Measurements from ENCODE around the gene CACNA2D3. TPM values are rescaled to one million over a fixed set of nuclear protein-coding genes. Genes with fewer than 3 reads are reported as not detected.

CACNA2D3 gene
- total RNA-seq, 1 donor from 2014 or later = not detected

DNA sequence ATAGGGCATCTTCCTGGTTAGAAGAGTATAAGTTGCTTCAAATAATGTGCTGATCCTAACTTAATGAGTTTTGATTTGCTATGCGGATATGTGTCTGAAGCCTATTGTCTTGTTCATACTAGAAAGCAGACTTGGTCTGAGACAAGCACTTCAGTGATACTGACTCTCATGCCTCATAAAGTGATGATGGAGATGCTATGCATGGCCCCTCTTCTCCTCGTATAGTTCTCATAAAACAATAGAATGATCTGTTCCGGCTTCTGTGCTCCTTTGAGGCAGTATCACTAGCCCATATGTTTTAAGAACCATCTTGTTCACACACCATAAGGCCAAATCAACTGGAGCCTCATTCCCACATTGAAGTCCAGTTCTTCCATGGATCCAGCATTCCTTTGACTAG lies 583.4 kb downstream of the CACNA2D3 start:
- DNase-seq (ENCODE audit: low spot score) = no peak
- no peaks in the 10 kb centered on the region for H3K4me1 Mint-ChIP-seq (ENCODE audit: low read depth)
- peaks cover 2% of the 10 kb centered on the region for H3K27me3 Mint-ChIP-seq (ENCODE audit: insufficient read depth)
- H3K9me3 Mint-ChIP-seq = no peaks in the 10 kb centered on the region
- H3K4me3 Mint-ChIP-seq = no peak overlapping the region
- no peaks in the 10 kb centered on the region for H3K36me3 Mint-ChIP-seq (ENCODE audit: low read depth)
- intact Hi-C loops (cut with micrococcal nuclease) = no loop called here
- H3K27ac Mint-ChIP-seq = no peak overlapping the region

DNA sequence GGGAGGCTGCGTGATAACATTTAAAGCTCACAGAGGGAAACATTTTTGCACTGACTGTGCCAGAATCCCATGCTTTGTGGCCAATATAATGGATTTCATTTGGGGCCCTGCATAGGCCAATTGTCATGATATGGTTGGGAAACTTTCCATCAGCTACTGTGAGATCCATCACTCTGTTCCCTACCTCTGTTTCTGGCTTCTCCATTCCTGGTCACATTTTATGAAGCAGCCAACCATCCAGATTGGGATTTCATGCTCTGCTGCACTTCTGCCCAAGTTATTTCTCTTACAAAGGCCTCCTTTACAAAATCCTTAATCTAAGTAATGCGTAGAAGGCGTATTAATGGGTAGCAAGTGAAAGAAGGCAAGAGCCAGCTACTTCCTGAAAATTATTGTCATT lies 584.4 kb downstream of the CACNA2D3 start:
- H3K27me3 Mint-ChIP-seq (ENCODE audit: insufficient read depth) = peaks cover 2% of the 10 kb centered on the region
- H3K27ac Mint-ChIP-seq = no peak overlapping the region
- no peaks in the 10 kb centered on the region for H3K9me3 Mint-ChIP-seq
- no peaks in the 10 kb centered on the region for H3K4me1 Mint-ChIP-seq (ENCODE audit: low read depth)
- intact Hi-C loops (cut with micrococcal nuclease) = no loop called here
- no peaks in the 10 kb centered on the region for H3K36me3 Mint-ChIP-seq (ENCODE audit: low read depth)
- no peak overlapping the region for H3K4me3 Mint-ChIP-seq
- DNase-seq (ENCODE audit: low spot score) = no peak

DNA sequence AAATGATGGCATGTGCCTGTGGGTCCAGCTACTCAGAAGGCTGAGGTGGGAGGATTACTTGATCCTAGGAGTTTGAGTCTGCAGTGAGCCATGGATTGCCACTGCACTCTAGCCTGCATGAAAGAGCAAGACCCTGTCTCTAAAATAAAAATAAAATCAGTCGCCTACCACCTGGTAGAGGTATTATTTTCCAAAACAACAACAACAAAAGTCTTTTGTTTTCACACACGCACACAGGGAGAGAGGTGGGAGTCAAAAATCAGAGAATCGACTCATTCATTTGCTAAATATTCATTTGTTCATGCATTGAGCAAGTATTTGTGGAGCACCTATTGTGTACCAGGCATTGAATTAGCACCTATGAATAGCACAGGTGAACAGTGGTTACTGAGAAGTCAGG lies 587.4 kb downstream of the CACNA2D3 start:
- H3K4me1 Mint-ChIP-seq (ENCODE audit: low read depth) = no peaks in the 10 kb centered on the region
- no peaks in the 10 kb centered on the region for H3K27me3 Mint-ChIP-seq (ENCODE audit: insufficient read depth)

DNA sequence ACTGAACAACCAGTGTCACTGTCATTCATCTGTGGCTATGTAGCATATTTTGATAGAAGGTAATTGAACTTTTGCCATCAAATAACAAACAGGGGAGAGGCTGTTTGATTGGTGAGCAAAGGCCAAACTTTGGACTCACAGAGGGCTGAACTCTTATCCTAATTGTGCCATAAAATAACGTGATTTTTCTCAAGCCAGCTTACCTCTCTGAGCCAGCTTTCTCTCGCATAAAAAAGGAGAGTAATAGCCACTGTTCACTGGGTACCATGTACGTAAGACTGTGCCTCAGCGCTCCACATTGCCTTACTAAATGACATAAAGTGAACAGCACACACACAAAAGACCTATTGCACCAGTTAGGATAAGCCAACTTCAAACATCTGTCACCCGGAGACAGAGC lies 588.6 kb downstream of the CACNA2D3 start:
- no peak overlapping the region for H3K4me3 Mint-ChIP-seq
- no peaks in the 10 kb centered on the region for H3K4me1 Mint-ChIP-seq (ENCODE audit: low read depth)
- no peak overlapping the region for H3K27ac Mint-ChIP-seq
- intact Hi-C loops (cut with micrococcal nuclease) = no loop called here
- peaks cover 6% of the 10 kb centered on the region for H3K9me3 Mint-ChIP-seq
- H3K36me3 Mint-ChIP-seq (ENCODE audit: low read depth) = no peaks in the 10 kb centered on the region
- H3K27me3 Mint-ChIP-seq (ENCODE audit: insufficient read depth) = no peaks in the 10 kb centered on the region
- no peak for DNase-seq (ENCODE audit: low spot score)

More for the DNA sequence above, 587.4 kb downstream of the CACNA2D3 start:
- no peaks in the 10 kb centered on the region for H3K36me3 Mint-ChIP-seq (ENCODE audit: low read depth)
- H3K27ac Mint-ChIP-seq = no peak overlapping the region
- no peak overlapping the region for H3K4me3 Mint-ChIP-seq
- DNase-seq (ENCODE audit: low spot score) = no peak
- intact Hi-C loops (cut with micrococcal nuclease) = no loop called here
- peaks cover 6% of the 10 kb centered on the region for H3K9me3 Mint-ChIP-seq

DNA sequence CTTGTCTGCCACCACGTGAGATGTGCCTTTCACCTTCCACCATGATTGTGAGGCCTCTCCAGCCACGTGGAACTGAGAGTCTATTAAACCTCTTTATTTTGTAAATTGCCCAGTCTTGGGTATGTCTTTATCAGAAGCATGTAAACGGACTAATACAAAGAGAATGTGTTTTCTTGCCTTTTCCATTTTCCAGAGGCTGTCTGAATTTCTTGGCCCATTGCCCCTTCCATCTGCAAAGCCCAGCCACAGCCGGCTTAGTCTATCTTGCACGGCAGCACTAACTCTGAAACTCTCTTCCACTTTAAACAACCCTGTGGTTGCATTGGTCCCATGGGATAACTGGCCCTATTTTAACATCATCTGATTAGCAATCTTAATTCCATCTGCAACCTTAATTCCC lies 590.2 kb downstream of the CACNA2D3 start:
- no peak overlapping the region for H3K4me3 Mint-ChIP-seq
- intact Hi-C loops (cut with micrococcal nuclease) = no loop called here
- H3K27ac Mint-ChIP-seq = no peak overlapping the region
- no peaks in the 10 kb centered on the region for H3K4me1 Mint-ChIP-seq (ENCODE audit: low read depth)
- DNase-seq (ENCODE audit: low spot score) = no peak
- H3K9me3 Mint-ChIP-seq = peaks cover 6% of the 10 kb centered on the region
- no peaks in the 10 kb centered on the region for H3K36me3 Mint-ChIP-seq (ENCODE audit: low read depth)
- H3K27me3 Mint-ChIP-seq (ENCODE audit: insufficient read depth) = no peaks in the 10 kb centered on the region

DNA sequence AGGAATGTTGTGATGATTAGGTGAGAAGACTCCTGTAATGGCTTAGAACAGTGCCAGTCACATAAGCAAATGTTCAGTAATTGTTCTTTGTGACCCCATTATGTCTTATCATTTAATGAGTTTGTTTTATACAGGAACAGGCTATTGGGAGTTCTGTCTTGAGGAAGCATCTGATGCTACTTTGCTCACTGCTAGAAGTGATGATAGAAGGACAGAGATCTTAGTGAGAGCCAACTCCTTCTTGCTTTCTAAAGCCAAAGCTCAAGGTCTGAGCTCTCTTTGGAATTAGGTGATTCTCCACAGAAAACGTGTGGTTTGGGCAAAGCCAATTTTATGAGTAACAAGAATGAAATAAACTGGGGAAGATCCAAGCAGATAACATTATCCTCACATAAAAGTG lies 590.7 kb downstream of the CACNA2D3 start:
- Mint-ChIP-seq H3K27me3 (ENCODE audit: insufficient read depth) (no peaks in the 10 kb centered on the region), H3K27ac (no peak overlapping the region), H3K4me1 (ENCODE audit: low read depth) (no peaks in the 10 kb centered on the region), H3K9me3 (peaks cover 6% of the 10 kb centered on the region), H3K4me3 (no peak overlapping the region), H3K36me3 (ENCODE audit: low read depth) (no peaks in the 10 kb centered on the region)
- intact Hi-C loops (cut with micrococcal nuclease) = no loop called here
- DNase-seq (ENCODE audit: low spot score) = no peak

DNA sequence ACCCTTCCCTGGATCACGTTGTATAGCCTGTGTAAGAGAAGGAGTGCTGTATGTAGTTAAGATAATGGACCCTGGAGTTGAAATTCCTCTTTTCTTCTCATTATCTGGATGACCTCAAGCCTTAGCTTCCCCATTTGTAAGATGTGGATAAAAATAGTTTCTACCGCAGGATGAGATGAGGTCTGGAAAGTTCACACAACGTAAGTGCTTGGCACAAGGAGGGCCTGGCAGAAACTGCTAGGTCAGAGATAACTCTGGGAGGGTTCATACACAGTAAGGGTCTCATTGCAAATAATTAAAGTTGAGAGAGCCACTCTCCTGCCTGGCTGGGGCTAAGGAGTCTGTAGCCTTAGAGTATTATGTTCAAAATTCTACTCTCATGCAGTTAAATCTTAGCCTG lies 591.1 kb downstream of the CACNA2D3 start:
- no peaks in the 10 kb centered on the region for H3K27me3 Mint-ChIP-seq (ENCODE audit: insufficient read depth)
- DNase-seq (ENCODE audit: low spot score) = no peak
- no peaks in the 10 kb centered on the region for H3K4me1 Mint-ChIP-seq (ENCODE audit: low read depth)
- no peaks in the 10 kb centered on the region for H3K36me3 Mint-ChIP-seq (ENCODE audit: low read depth)
- no peak overlapping the region for H3K27ac Mint-ChIP-seq
- H3K9me3 Mint-ChIP-seq = peaks cover 6% of the 10 kb centered on the region
- intact Hi-C loops (cut with micrococcal nuclease) = no loop called here
- no peak overlapping the region for H3K4me3 Mint-ChIP-seq

DNA sequence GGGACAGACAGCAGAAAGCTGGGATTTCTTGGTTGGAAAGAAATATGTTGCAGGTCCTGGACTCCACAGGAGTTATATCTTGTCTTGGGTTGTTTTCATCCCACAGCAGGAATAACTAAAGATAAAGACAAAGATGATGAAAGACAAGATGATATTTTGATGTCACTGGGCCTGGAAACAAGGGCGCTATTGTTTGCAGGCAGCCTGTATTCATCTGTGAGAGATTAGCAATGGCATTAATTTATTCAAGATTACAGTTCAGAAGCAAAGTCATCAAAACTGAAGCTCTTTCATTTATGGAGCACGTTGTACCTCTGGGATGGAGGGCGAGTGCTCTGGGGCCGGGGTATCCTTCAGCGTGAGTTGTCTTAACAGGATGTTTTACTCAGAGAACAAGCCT lies 591.7 kb downstream of the CACNA2D3 start:
- Mint-ChIP-seq H3K36me3 (ENCODE audit: low read depth) (no peaks in the 10 kb centered on the region), H3K27ac (no peak overlapping the region), H3K9me3 (peaks cover 6% of the 10 kb centered on the region), H3K27me3 (ENCODE audit: insufficient read depth) (no peaks in the 10 kb centered on the region), H3K4me1 (ENCODE audit: low read depth) (no peaks in the 10 kb centered on the region), H3K4me3 (no peak overlapping the region)
- DNase-seq (ENCODE audit: low spot score) = no peak
- intact Hi-C loops (cut with micrococcal nuclease) = no loop called here

DNA sequence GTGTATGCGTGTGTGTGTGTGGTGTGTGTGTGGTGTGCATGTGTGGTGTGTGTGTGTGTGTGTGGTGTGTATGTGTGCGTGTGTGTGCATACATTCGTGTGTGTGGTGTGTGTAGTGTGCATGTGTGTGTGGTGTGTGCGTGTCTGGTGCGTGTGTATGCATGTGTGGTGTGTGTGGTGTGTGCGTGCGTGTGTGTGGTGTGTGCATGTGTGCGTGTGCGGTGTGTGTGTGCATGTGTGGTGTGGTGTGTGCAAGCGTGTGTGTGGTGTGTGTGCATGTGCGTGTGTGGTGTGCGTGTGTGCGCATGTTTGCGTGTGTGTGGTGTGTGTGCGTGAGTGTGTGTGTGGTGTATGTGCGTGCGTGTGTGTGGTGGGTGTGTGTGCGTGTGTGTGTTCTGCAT lies 595.2 kb downstream of the CACNA2D3 start:
- Mint-ChIP-seq H3K9me3 (peaks cover 9% of the 10 kb centered on the region), H3K4me1 (ENCODE audit: low read depth) (no peaks in the 10 kb centered on the region), H3K27me3 (ENCODE audit: insufficient read depth) (no peaks in the 10 kb centered on the region), H3K4me3 (no peak overlapping the region), H3K36me3 (ENCODE audit: low read depth) (no peaks in the 10 kb centered on the region), H3K27ac (no peak overlapping the region)
- no peak for DNase-seq (ENCODE audit: low spot score)
- intact Hi-C loops (cut with micrococcal nuclease) = no loop called here

DNA sequence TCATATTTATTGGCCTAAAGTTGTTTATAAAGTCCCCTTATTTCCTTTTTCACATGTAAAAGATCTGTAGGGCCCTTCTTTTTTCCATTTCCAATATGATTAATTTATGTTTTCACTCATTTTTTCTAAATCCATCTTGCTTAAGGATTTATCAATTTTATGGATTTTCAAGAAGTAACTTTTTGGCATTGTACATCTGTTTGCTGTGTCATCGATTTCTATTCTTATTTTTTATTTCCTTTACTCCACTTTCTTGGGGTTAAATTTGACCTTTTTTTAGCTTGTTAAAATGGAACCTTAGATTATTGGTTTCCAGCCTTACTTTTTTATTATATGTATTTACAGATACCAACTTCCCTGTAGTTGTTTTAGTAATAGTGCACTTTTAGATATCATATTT lies 597.6 kb downstream of the CACNA2D3 start:
- Mint-ChIP-seq H3K27me3 (ENCODE audit: insufficient read depth) (no peaks in the 10 kb centered on the region), H3K4me3 (no peak overlapping the region), H3K9me3 (peaks cover 8% of the 10 kb centered on the region), H3K36me3 (ENCODE audit: low read depth) (no peaks in the 10 kb centered on the region), H3K4me1 (ENCODE audit: low read depth) (no peaks in the 10 kb centered on the region), H3K27ac (no peak overlapping the region)
- intact Hi-C loops (cut with micrococcal nuclease) = no loop called here
- no peak for DNase-seq (ENCODE audit: low spot score)

DNA sequence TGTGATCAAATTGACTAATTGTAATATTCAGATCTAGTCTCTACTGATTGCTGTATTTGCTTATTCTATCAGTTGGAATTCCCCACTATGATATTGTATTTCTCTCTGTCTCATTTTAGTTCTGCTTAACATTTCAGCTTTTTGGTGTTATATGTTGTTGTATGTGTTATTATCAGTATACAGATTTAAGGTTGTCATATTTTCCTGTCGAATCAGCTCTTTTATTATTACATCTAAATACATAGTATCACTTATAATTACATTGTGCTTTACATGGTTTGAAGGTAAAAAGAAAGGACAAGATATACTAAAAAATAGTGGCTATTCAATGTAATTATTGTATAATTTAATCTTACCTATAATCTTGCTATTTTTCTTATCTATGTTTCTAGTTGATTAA lies 598.3 kb downstream of the CACNA2D3 start:
- Mint-ChIP-seq H3K36me3 (ENCODE audit: low read depth) (no peaks in the 10 kb centered on the region), H3K4me1 (ENCODE audit: low read depth) (no peaks in the 10 kb centered on the region), H3K27ac (no peak overlapping the region), H3K4me3 (no peak overlapping the region), H3K27me3 (ENCODE audit: insufficient read depth) (no peaks in the 10 kb centered on the region), H3K9me3 (peaks cover 9% of the 10 kb centered on the region)
- no peak for DNase-seq (ENCODE audit: low spot score)
- intact Hi-C loops (cut with micrococcal nuclease) = no loop called here

DNA sequence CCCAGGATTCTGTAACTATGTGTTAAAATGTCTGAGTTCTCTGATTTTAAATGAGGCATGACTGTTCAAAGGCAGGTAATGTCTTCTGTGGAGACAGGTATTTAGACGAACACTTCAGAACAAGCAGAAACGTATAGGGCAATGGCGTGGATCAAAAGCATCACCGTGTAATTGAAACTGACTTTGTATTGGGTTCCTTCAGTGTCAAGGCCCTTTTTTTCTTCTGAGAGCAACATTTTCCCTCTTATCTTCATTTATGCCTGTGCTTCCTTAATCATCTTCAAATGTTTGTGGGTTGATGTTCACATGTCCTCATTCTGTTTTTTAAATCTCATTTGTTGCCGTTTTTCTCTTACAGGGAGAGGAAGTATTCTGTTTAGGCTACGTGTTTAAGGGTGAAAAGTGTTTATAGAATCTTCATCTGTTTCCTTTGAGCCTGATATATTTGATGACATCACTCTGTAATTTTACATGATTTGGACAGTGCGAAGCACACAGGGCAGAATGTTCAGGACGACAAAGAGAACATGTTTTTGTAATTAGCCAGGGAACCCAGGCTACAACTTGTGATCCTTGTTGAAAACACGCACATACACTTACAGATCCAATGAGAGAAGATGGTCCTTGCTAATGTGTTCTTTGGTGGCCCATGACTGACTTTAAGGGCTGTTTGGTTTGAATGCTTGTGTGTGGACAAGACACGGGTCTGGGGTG lies 609.5 kb downstream of the CACNA2D3 start:
- H3K36me3 Mint-ChIP-seq (ENCODE audit: low read depth) = no peaks in the 10 kb centered on the region
- DNase-seq (ENCODE audit: low spot score) = no peak
- intact Hi-C loops (cut with micrococcal nuclease) = no loop called here

DNA sequence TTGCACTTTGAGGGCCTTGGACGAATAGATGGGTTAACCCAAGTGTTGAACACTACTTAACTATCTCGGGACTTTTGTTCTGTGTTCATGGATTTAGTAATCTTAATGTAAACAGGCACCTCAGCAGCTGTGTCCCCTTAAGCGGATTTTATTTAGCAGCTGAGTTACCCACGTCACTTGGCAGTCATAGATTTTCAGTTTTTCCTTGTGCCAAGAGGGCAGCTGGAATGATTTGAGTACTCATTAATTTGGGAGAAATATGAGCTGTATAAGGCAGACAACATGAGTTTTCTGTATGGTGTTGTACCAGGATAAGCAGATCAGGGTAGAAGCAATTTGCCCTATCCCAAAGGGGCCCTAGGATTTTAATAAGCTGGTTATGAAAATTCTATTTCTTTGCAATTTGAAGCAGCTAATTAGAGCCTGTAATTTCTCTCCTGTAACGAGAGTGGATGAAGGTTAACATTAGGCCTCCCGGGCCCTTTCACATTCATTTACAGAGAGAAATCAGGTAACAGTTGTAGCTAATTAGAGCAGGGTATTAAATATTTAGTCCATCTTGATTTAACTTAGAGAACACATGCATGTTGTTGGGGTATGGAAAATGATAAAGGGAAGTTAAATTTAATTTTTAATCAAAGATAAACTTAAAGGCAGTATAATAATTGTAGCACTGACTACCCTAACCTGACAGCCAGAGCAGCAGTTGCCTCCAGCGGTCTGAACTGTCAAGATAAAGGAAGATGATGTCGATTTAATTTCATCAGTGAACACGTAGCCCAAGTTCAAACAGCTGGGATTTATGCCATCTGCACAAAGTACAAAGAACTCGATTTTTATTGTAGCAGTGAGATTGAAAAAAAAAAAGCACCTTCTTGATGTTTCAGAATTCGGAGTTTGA lies 611.0 kb downstream of the CACNA2D3 start:
- Mint-ChIP-seq H3K36me3 (ENCODE audit: low read depth) (no peaks in the 10 kb centered on the region), H3K27me3 (ENCODE audit: insufficient read depth) (no peaks in the 10 kb centered on the region), H3K4me3 (no peak overlapping the region), H3K9me3 (peaks cover 5% of the 10 kb centered on the region), H3K27ac (no peak overlapping the region), H3K4me1 (ENCODE audit: low read depth) (no peaks in the 10 kb centered on the region)
- DNase-seq (ENCODE audit: low spot score) = no peak
- intact Hi-C loops (cut with micrococcal nuclease) = no loop called here

More for the DNA sequence above, 609.5 kb downstream of the CACNA2D3 start:
- Mint-ChIP-seq H3K27me3 (ENCODE audit: insufficient read depth) (no peaks in the 10 kb centered on the region), H3K4me3 (no peak overlapping the region), H3K9me3 (peaks cover 10% of the 10 kb centered on the region), H3K27ac (no peak overlapping the region), H3K4me1 (ENCODE audit: low read depth) (no peaks in the 10 kb centered on the region)
